GM10248 (cell line): Measurements from ENCODE around the gene SHROOM3.

Source experiments
- CTCF ChIA-PET: fragments of 300-600 bp; sonication (Branson Sonifier 250); formaldehyde crosslinking; extraction: SDS; loops from one replicate; lab custom pipeline; 2021; ENCODE audit warnings: antibody characterized with exemption; lab: Yijun Ruan, JAX
- POLR2A ChIA-PET: fragments of 350-650 bp; sonication (Branson Sonifier 250); formaldehyde crosslinking; extraction: SDS; loops from one replicate; lab custom pipeline; 2020; ENCODE audit warnings: antibody characterized with exemption; lab: Yijun Ruan, JAX
- DNase-seq: peaks from one replicate; pipeline ENCODE4 v3.0.0; 2012; ENCODE audit errors: extremely low spot score
- TF ChIP-seq, protein P1 (sequence below): IDR thresholded peaks from 2 replicates; pipeline ENCODE4 v1.5.1; 2012; ENCODE audit warnings: mild to moderate bottlenecking, low read depth; ENCODE audit errors: extremely low read depth, missing control alignments, control extremely low read depth

The SHROOM3 gene

DNA sequence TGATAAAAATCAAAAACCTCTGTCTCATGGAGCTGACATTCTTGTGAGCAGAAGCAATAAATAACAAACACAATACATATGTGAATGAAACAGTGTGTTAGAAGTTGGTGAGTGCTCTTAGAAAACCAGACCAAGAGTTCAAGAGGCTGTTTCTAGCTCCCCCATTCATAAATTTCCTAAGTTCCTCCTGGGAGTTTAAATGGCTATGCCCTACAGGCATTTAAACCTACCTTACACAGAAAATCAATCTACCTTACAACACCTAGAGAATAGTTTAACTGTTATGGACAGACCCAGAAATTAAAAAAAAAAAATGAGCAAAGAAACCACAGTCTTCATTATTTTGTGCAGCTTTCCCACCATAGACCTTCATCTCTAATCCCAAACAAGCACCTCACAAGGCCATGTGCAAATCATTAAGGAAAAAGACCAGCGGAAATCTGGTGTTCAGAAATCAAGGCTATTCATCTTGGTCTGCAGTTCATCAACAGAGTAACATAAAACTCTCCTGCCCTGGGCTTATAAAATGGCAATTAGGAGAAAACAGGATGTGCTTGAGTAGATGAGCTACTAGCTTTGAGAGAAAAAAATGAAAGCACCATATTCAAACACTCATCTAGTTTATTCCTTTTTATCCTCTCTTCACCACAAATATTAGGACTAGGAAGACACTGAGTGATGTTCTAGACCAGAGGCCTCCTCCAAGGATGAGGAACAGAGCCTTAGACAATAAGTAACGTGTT is 147.2 kb downstream of the SHROOM3 start:
- no peak for DNase-seq
- CTCF ChIA-PET = interaction anchor here (1.1 kb wide), 1 partner anchor 9 kb away, joined by 3 read pairs; no protein-coding TSS in a partner anchor
- POLR2A ChIA-PET = no interaction called here
- TF ChIP-seq, protein P1, sequence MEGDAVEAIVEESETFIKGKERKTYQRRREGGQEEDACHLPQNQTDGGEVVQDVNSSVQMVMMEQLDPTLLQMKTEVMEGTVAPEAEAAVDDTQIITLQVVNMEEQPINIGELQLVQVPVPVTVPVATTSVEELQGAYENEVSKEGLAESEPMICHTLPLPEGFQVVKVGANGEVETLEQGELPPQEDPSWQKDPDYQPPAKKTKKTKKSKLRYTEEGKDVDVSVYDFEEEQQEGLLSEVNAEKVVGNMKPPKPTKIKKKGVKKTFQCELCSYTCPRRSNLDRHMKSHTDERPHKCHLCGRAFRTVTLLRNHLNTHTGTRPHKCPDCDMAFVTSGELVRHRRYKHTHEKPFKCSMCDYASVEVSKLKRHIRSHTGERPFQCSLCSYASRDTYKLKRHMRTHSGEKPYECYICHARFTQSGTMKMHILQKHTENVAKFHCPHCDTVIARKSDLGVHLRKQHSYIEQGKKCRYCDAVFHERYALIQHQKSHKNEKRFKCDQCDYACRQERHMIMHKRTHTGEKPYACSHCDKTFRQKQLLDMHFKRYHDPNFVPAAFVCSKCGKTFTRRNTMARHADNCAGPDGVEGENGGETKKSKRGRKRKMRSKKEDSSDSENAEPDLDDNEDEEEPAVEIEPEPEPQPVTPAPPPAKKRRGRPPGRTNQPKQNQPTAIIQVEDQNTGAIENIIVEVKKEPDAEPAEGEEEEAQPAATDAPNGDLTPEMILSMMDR = no peak

DNA sequence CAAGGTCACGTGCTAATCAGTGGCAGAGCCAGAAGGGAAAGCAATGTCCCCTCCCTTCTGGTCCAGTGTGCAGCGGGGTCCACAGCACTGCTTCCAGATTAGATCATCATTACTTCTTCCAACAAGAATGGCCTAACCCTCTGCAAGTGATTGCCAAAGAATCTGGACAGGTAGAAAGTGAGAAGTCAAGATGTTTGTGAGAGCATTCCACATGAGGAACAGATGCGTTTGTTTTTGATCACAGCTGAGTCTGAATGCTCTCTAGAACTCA is 147.7 kb downstream of the SHROOM3 start:
- no peak for DNase-seq
- ChIA-PET CTCF (interaction anchor here (0.9 to 1.1 kb wide), 3 partner anchors 9 to 12 kb away, joined by 3 read pairs; no protein-coding TSS in a partner anchor), POLR2A (no interaction called here)
- TF ChIP-seq, protein P1 = no peak

DNA sequence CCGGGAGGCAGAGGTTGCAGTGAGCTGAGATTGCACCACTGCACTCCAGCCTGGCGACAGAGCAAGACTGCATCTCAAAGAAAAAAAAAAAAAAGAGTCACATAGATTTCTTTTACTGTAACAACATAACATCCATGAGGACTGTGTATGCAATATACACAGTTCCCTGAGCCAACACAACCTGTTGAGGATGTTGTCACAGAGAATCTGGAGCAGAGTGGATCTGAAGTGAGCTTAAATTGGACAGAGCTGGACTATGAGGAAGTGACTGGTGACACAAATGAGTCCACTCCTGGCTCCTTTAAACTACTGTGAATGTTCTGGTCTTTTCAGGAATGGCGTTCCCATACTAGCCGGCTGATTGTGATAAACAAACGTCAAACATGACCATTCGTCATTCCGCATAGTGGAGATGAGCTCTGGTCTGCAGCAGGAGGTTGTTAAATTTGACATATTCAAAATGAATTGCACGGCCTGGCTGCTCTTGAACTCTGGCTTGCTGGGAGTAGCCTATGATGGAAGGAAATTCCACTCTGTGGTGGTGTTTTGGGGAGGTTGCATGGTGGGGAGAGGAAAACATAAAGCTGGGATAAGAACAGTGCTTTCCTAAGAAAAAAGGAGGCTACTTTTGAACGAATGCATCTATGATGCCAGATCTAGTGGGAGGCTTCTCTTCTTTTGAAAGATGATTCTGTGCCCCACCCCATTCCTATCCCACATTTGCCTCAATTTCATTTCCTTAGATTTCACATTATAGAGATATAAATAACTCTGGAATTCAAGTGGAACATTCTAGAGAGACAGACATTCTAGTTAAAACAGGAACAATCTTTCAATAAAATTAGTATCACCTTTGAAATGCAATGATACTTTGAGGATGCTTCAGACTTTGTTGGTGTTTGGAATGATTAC is 149.5 kb downstream of the SHROOM3 start:
- TF ChIP-seq, protein P1 = no peak
- ChIA-PET CTCF (interaction anchor here (0.7 to 2.2 kb wide), 4 partner anchors 10 to 68 kb away, joined by 3 to 7 read pairs (median 6); no protein-coding TSS in a partner anchor), POLR2A (no interaction called here)
- DNase-seq = no peak

DNA sequence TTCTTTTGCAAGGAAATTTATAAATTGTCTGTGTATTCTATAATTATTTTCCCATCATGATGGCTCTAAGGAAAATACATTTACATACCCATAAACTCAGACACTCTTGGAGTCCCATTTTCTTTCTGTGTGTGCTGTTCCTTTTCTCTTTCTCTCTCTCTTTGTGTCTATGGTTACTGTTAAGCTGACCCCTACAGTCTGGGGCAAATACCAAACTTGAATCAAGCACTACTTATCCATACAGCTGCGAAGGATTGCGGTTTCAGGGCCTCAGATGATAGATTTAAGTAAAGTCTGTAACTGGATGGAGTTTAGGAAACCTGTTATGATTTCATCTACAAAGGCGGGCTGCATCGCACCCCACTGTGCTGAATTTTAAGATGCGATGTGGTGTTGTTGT is 150.2 kb downstream of the SHROOM3 start:
- ChIA-PET POLR2A (no interaction called here), CTCF (interaction anchor here (1.0 to 2.2 kb wide), 7 partner anchors 11 to 144 kb away, joined by 3 to 11 read pairs (median 4); no protein-coding TSS in a partner anchor)
- TF ChIP-seq, protein P1 = no peak
- DNase-seq = no peak

DNA sequence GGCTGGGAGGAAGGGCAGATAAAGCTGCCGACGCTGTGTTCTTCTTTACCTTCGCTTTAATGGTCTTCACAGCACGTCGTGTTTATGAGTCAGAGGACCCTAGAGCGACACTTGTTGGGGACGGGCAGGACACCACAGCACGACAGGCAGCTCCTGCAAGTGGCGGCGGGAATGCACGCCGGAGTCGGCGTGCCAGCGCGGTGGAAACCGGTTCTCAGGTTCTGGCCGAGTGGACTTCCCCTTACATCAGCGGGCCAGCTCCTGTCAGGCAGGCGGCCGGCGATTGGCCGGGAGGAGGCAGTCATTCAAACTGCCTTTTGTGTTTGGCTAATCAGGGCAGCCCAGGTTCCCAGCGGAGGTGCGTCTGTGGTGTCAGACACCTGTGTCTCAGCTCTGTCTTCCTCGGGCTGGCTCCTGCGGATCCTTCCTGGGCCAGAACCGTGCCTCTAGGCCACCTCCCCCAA is 150.9 kb downstream of the SHROOM3 start:
- POLR2A ChIA-PET = no interaction called here
- DNase-seq = peak; percentile 72
- TF ChIP-seq, protein P1 = peak; percentile 6
- CTCF ChIA-PET = interaction anchor here (1.0 to 2.2 kb wide), 9 partner anchors 11 to 144 kb away, joined by 3 to 11 read pairs (median 4); no protein-coding TSS in a partner anchor

DNA sequence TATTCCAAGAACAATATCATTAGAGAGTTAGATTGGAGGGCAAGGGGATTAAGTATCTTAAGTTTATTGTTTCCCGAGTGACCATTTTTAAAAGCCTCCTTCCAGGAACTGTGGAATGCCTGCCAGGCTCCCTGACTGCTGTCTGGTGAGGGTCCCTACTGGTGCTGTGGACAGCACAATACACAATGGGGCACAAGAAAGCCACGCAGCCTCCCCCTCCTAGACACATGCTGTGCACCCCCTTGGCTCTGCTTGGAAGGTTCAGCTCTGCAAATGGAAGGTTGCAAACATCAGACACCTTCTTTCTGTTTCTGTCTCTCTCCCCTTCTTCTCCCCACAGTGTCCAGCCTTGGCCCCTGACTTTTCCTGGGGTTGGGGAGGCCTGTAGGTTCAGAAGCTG is 153.2 kb downstream of the SHROOM3 start:
- TF ChIP-seq, protein P1 = no peak
- DNase-seq = no peak
- CTCF ChIA-PET = interaction anchor here (1.0 to 1.1 kb wide), 2 partner anchors 170 to 173 kb away, joined by 3 to 4 read pairs; no protein-coding TSS in a partner anchor
- POLR2A ChIA-PET = no interaction called here
